ENCODE results near the gene THSD4. TPM values are rescaled to one million over a fixed set of nuclear protein-coding genes. Genes with fewer than 3 reads are reported as not detected.

Gene THSD4
- total RNA-seq, 1 experiment from 2014 or later: 29.0 TPM

GRCh38 chr15:71630475-71630809 lies 515.2 kb downstream of the THSD4 start:
- H2AFZ ChIP-seq (ENCODE audit: low read length): no peak overlapping the region

GRCh38 chr15:71632576-71633195 lies 517.4 kb downstream of the THSD4 start:
- Histone ChIP-seq H3K36me3 (ENCODE audit: low read depth, low read length) (no peaks in the 10 kb centered on the region), H3K79me2 (ENCODE audit: low read length) (no peaks in the 10 kb centered on the region), H3K4me3 (ENCODE audit: low read length) (no peak overlapping the region), H4K20me1 (ENCODE audit: low read length) (no peaks in the 10 kb centered on the region), H3K4me2 (ENCODE audit: low read length) (no peak overlapping the region), H2AFZ (ENCODE audit: low read length) (no peak overlapping the region), H3K27me3 (ENCODE audit: low read length) (no peaks in the 10 kb centered on the region), H3K27ac (ENCODE audit: low read length) (no peak overlapping the region), H3F3A (ENCODE audit: low read length, unreplicated experiment) (no peaks in the 10 kb centered on the region), H3K9me3 (ENCODE audit: low read length) (no peaks in the 10 kb centered on the region), H3K9ac (ENCODE audit: low read length) (no peak overlapping the region), H3K4me1 (ENCODE audit: insufficient read depth, low read length) (no peaks in the 10 kb centered on the region), H3K9me2 (replicated peaks; ENCODE audit: low read length) (no peaks in the 10 kb centered on the region)
- no peak for DNase-seq
- intact Hi-C loops (cut with micrococcal nuclease): no loop called here
- POLR2A ChIA-PET (ENCODE audit: unreplicated experiment): no interaction called here
- CTCF ChIA-PET: no interaction called here
- TF ChIP-seq EZH2 (IDR thresholded peaks at IDR 0.05; ENCODE audit: low read length, unreplicated experiment) (no peak), EZH2phosphoT487 (IDR thresholded peaks at IDR 0.05; ENCODE audit: borderline replicate concordance, low read length) (no peak), CTCF (conservative IDR thresholded peaks at IDR 0.05; ENCODE audit: low read depth, low read length) (no peak)
- BruUV-seq (replicated peaks): no TSS peak
- no peak for ATAC-seq

More at GRCh38 chr15:71630475-71630809, 515.2 kb downstream of the THSD4 start:
- Histone ChIP-seq H3K27ac (ENCODE audit: low read length) (no peak overlapping the region), H3K9me2 (replicated peaks; ENCODE audit: low read length) (no peaks in the 10 kb centered on the region), H3K9me3 (ENCODE audit: low read length) (no peaks in the 10 kb centered on the region), H3F3A (ENCODE audit: low read length, unreplicated experiment) (no peaks in the 10 kb centered on the region), H4K20me1 (ENCODE audit: low read length) (no peaks in the 10 kb centered on the region), H3K4me2 (ENCODE audit: low read length) (no peak overlapping the region), H3K4me3 (ENCODE audit: low read length) (no peak overlapping the region), H3K4me1 (ENCODE audit: insufficient read depth, low read length) (no peaks in the 10 kb centered on the region), H3K27me3 (ENCODE audit: low read length) (no peaks in the 10 kb centered on the region), H3K79me2 (ENCODE audit: low read length) (no peaks in the 10 kb centered on the region), H3K9ac (ENCODE audit: low read length) (no peak overlapping the region), H3K36me3 (ENCODE audit: low read depth, low read length) (no peaks in the 10 kb centered on the region)
- ATAC-seq (no peak), DNase-seq (no peak)
- TF ChIP-seq CTCF (conservative IDR thresholded peaks at IDR 0.05; ENCODE audit: low read depth, low read length) (no peak), EZH2phosphoT487 (IDR thresholded peaks at IDR 0.05; ENCODE audit: borderline replicate concordance, low read length) (no peak), EZH2 (IDR thresholded peaks at IDR 0.05; ENCODE audit: low read length, unreplicated experiment) (no peak)
- intact Hi-C loops (cut with micrococcal nuclease): no loop called here
- no TSS peak for BruUV-seq (replicated peaks)
- CTCF ChIA-PET: no interaction called here
- POLR2A ChIA-PET (ENCODE audit: unreplicated experiment): no interaction called here

- H3K4me2 ChIP-seq (ENCODE audit: low read length): no peak overlapping the region
- no peaks in the 10 kb centered on the region for H4K20me1 ChIP-seq (ENCODE audit: low read length)
- no peaks in the 10 kb centered on the region for H3K36me3 ChIP-seq (ENCODE audit: low read depth, low read length)
- no peaks in the 10 kb centered on the region for H3K9me2 ChIP-seq (replicated peaks; ENCODE audit: low read length)
- no peaks in the 10 kb centered on the region for H3K79me2 ChIP-seq (ENCODE audit: low read length)
- no TSS peak for BruUV-seq (replicated peaks)
- no peaks in the 10 kb centered on the region for H3K9me3 ChIP-seq (ENCODE audit: low read length)
- CTCF ChIA-PET: no interaction called here
- H2AFZ ChIP-seq (ENCODE audit: low read length): no peak overlapping the region
- DNase-seq: no peak
- intact Hi-C loops (cut with micrococcal nuclease): no loop called here
- ATAC-seq: no peak
- H3K9ac ChIP-seq (ENCODE audit: low read length): no peak overlapping the region
- H3F3A ChIP-seq (ENCODE audit: low read length, unreplicated experiment): no peaks in the 10 kb centered on the region
- no peak overlapping the region for H3K27ac ChIP-seq (ENCODE audit: low read length)
- no peaks in the 10 kb centered on the region for H3K27me3 ChIP-seq (ENCODE audit: low read length)
- no peak overlapping the region for H3K4me3 ChIP-seq (ENCODE audit: low read length)
- POLR2A ChIA-PET (ENCODE audit: unreplicated experiment): no interaction called here
- TF ChIP-seq CTCF (conservative IDR thresholded peaks at IDR 0.05; ENCODE audit: low read depth, low read length) (no peak), EZH2 (IDR thresholded peaks at IDR 0.05; ENCODE audit: low read length, unreplicated experiment) (no peak), EZH2phosphoT487 (IDR thresholded peaks at IDR 0.05; ENCODE audit: borderline replicate concordance, low read length) (no peak)
- no peaks in the 10 kb centered on the region for H3K4me1 ChIP-seq (ENCODE audit: insufficient read depth, low read length)
These were observed 519.7 kb downstream of the THSD4 start for GRCh38 chr15:71634820-71635560.
